Ectodermal cell (in vitro differentiated cells): ENCODE results near the gene NAT8.
"Not testable (repeated sequence)": the region's sequence is repeated elsewhere in the genome, so short reads cannot be mapped to it uniquely, and the experiment has no call there.

Source experiments
- H3K27ac ChIP-seq: 2 replicates; pipeline ENCODE4 v1.7.0; 2013; ENCODE audit warnings: mild to moderate bottlenecking, low read depth, low read length; ENCODE audit not compliant: insufficient read depth, poor library complexity, severe bottlenecking
- H3K27me3 ChIP-seq: 2 replicates; pipeline ENCODE4 v1.7.0; 2013; ENCODE audit warnings: mild to moderate bottlenecking, low read length; ENCODE audit not compliant: insufficient read depth, control insufficient read depth, poor library complexity, severe bottlenecking
- H3K36me3 ChIP-seq: one replicate; pipeline ENCODE4 v1.7.0; 2013; ENCODE audit warnings: low read length; ENCODE audit not compliant: control insufficient read depth, insufficient read depth
- H3K4me1 ChIP-seq: one replicate; pipeline ENCODE4 v1.7.0; 2013; ENCODE audit warnings: low read length; ENCODE audit not compliant: control insufficient read depth, insufficient read depth
- H3K4me3 ChIP-seq: 2 replicates; pipeline ENCODE4 v1.7.0; 2013; ENCODE audit warnings: low read depth, low read length, control low read depth; ENCODE audit not compliant: insufficient read depth
- H3K9me3 ChIP-seq: 2 replicates; pipeline ENCODE4 v1.7.0; 2013; ENCODE audit warnings: mild to moderate bottlenecking, low read length, moderate library complexity; ENCODE audit not compliant: control insufficient read depth
- WGBS, 2 experiments: methylation state at CpG; one replicate each; pipeline ENCODE4 v1.1.7; 2013; ENCODE audit warnings: missing lambda C conversion rate in 2 of 2; 5-methylcytosine and 5-hydroxymethylcytosine counted together

NAT8 gene

GRCh38 chr2:73674696-73675157, 32.5 kb upstream of the NAT8 start:
- H3K9me3 ChIP-seq, H3K27ac ChIP-seq, H3K27me3 ChIP-seq, H3K36me3 ChIP-seq, H3K4me3 ChIP-seq, H3K4me1 ChIP-seq: not testable (repeated sequence)
- WGBS, 2 experiments = 89 to 95% methylated on average over 1 of the region's 1 CpG

GRCh38 chr2:73669976-73670375, 27.8 kb upstream of the NAT8 start:
- H3K4me1 ChIP-seq, H3K27me3 ChIP-seq, H3K27ac ChIP-seq, H3K4me3 ChIP-seq, H3K9me3 ChIP-seq, H3K36me3 ChIP-seq: not testable (repeated sequence)
- WGBS, 2 experiments = 83 to 89% methylated on average over 6 of the region's 6 CpGs

GRCh38 chr2:73667239-73667638, 25.0 kb upstream of the NAT8 start:
- not testable (repeated sequence) for H3K27me3 ChIP-seq, H3K9me3 ChIP-seq, H3K4me3 ChIP-seq, H3K36me3 ChIP-seq, H3K27ac ChIP-seq, H3K4me1 ChIP-seq
- WGBS, 2 experiments = 100% methylated on average over 1 of the region's 3 CpGs; no CpG with 5 or more reads in 1 of the 2 experiments

- Histone ChIP-seq H3K4me1 (no peaks in the 10 kb centered on the region), H3K36me3 (no peaks in the 10 kb centered on the region), H3K9me3 (no peaks in the 10 kb centered on the region), H3K27me3 (no peaks in the 10 kb centered on the region), H3K27ac (no peak overlapping the region), H3K4me3 (no peak overlapping the region)
- 100% methylated on average over 1 of the region's 2 CpGs; no CpG with 5 or more reads in 1 of the 2 experiments for WGBS, 2 experiments
Observed at GRCh38 chr2:73654175-73654574, 12.0 kb upstream of the NAT8 start.

GRCh38 chr2:73652348-73652747, 10.1 kb upstream of the NAT8 start:
- H3K27ac ChIP-seq = no peak overlapping the region
- no peaks in the 10 kb centered on the region for H3K4me1 ChIP-seq
- H3K27me3 ChIP-seq = no peaks in the 10 kb centered on the region
- peaks cover 2% of the 10 kb centered on the region for H3K9me3 ChIP-seq
- 79 to 96% methylated on average over 2 to 3 of the region's 3 CpGs for WGBS, 2 experiments
- H3K36me3 ChIP-seq = no peaks in the 10 kb centered on the region
- no peak overlapping the region for H3K4me3 ChIP-seq

- Histone ChIP-seq H3K4me1 (no peaks in the 10 kb centered on the region), H3K27me3 (no peaks in the 10 kb centered on the region), H3K4me3 (no peak overlapping the region), H3K9me3 (peaks cover 2% of the 10 kb centered on the region), H3K27ac (no peak overlapping the region), H3K36me3 (no peaks in the 10 kb centered on the region)
- WGBS, 2 experiments = 82 to 84% methylated on average over 6 of the region's 6 CpGs
Observed at GRCh38 chr2:73651591-73652230, 9.5 kb upstream of the NAT8 start.

- H3K27me3 ChIP-seq, H3K4me1 ChIP-seq, H3K36me3 ChIP-seq, H3K4me3 ChIP-seq, H3K9me3 ChIP-seq, H3K27ac ChIP-seq: not testable (repeated sequence)
- WGBS, 2 experiments = 88 to 89% methylated on average over 10 of the region's 10 CpGs
Observed at GRCh38 chr2:73647690-73648089, 5.5 kb upstream of the NAT8 start.

- Histone ChIP-seq H3K4me3 (no peak overlapping the region), H3K36me3 (no peaks in the 10 kb centered on the region), H3K4me1 (no peaks in the 10 kb centered on the region), H3K27me3 (no peaks in the 10 kb centered on the region), H3K27ac (no peak overlapping the region), H3K9me3 (no peaks in the 10 kb centered on the region)
- WGBS, 2 experiments = 92 to 93% methylated on average over 3 of the region's 3 CpGs
Observed at GRCh38 chr2:73641767-73642062, 507 bp downstream of the NAT8 start.

- Histone ChIP-seq H3K4me1 (no peaks in the 10 kb centered on the region), H3K36me3 (no peaks in the 10 kb centered on the region), H3K9me3 (no peaks in the 10 kb centered on the region), H3K4me3 (no peak overlapping the region), H3K27me3 (no peaks in the 10 kb centered on the region), H3K27ac (no peak overlapping the region)
- 92 to 93% methylated on average over 19 of the region's 19 CpGs for WGBS, 2 experiments
Observed at GRCh38 chr2:73640946-73641766, 1.1 kb downstream of the NAT8 start.

- no peak overlapping the region for H3K27ac ChIP-seq
- no peaks in the 10 kb centered on the region for H3K27me3 ChIP-seq
- no peaks in the 10 kb centered on the region for H3K9me3 ChIP-seq
- no peaks in the 10 kb centered on the region for H3K36me3 ChIP-seq
- H3K4me3 ChIP-seq = no peak overlapping the region
- no peaks in the 10 kb centered on the region for H3K4me1 ChIP-seq
- 77 to 88% methylated on average over 1 of the region's 1 CpG for WGBS, 2 experiments
Observed at GRCh38 chr2:73640511-73640911, 1.7 kb downstream of the NAT8 start.
